DOHH2 (cell line): ENCODE data around the gene SLC8A1.

Experiments used
- H3F3A ChIP-seq: fragments of 200-600 bp; sonication (generic), shearing (Covaris generic); 2 replicates; pipeline ENCODE4 v1.6.0; 2016; ENCODE audit warnings: antibody characterized with exemption, mild to moderate bottlenecking; ENCODE audit not compliant: control insufficient read depth, insufficient read depth
- H3K27ac ChIP-seq: fragments of 200-600 bp; sonication (generic); 2 replicates; pipeline ENCODE4 v1.5.1; 2014; ENCODE audit warnings: low read depth, mild to moderate bottlenecking, low read length, moderate library complexity
- H3K27me3 ChIP-seq: fragments of 200-600 bp; sonication (generic); 2 replicates; pipeline ENCODE4 v1.6.1; 2014; ENCODE audit warnings: mild to moderate bottlenecking, low read length, mixed read lengths; ENCODE audit not compliant: control insufficient read depth
- H3K36me3 ChIP-seq: fragments of 200-600 bp; sonication (generic); 2 replicates; pipeline ENCODE4 v1.6.1; 2014; ENCODE audit warnings: mild to moderate bottlenecking, low read length, moderate library complexity, mixed read lengths; ENCODE audit not compliant: control insufficient read depth
- H3K4me1 ChIP-seq: fragments of 200-600 bp; sonication (generic); 2 replicates; pipeline ENCODE4 v1.6.1; 2014; ENCODE audit warnings: mild to moderate bottlenecking, low read length, mixed read lengths; ENCODE audit not compliant: control insufficient read depth
- H3K4me2 ChIP-seq: fragments of 200-600 bp; sonication (generic); 2 replicates; pipeline ENCODE4 v1.6.0; 2014; ENCODE audit warnings: mild to moderate bottlenecking, low read length, moderate library complexity
- H3K4me3 ChIP-seq: fragments of 200-600 bp; sonication (generic); 2 replicates; pipeline ENCODE4 v1.5.1; 2014; ENCODE audit warnings: mild to moderate bottlenecking, low read length, mixed read lengths
- H3K79me2 ChIP-seq: fragments of 200-600 bp; sonication (generic); 2 replicates; pipeline ENCODE4 v1.6.1; 2014; ENCODE audit warnings: mild to moderate bottlenecking, low read length, mixed read lengths; ENCODE audit not compliant: control insufficient read depth
- H3K9me2 ChIP-seq: fragments of 200-600 bp; sonication (generic); replicated peaks from 2 replicates; pipeline ENCODE4 v1.6.1; 2014; ENCODE audit warnings: mild to moderate bottlenecking, low read length, mixed read lengths; ENCODE audit not compliant: control insufficient read depth
- H3K9me3 ChIP-seq: fragments of 200-600 bp; sonication (generic); 2 replicates; pipeline ENCODE4 v1.6.1; 2014; ENCODE audit warnings: antibody characterized with exemption, low read length, mixed read lengths; ENCODE audit not compliant: control insufficient read depth, insufficient read depth
- H4K20me1 ChIP-seq: fragments of 200-600 bp; sonication (generic); 2 replicates; pipeline ENCODE4 v1.6.0; 2014; ENCODE audit warnings: low read depth, mild to moderate bottlenecking, antibody characterized with exemption, low read length, moderate library complexity; ENCODE audit not compliant: control insufficient read depth, insufficient read depth
- CTCF ChIP-seq: fragments of 200-600 bp; sonication (generic); IDR thresholded peaks from one replicate; pipeline ENCODE4 v1.5.1; 2014; ENCODE audit warnings: antibody characterized with exemption, mild to moderate bottlenecking, low read depth, low read length; ENCODE audit not compliant: poor library complexity, severe bottlenecking
- EZH2phosphoT487 ChIP-seq: fragments of 200-600 bp; sonication (generic); IDR thresholded peaks from 2 replicates; pipeline ENCODE4 v1.6.1; 2017; ENCODE audit warnings: borderline replicate concordance, mild to moderate bottlenecking, antibody characterized with exemption, low read length, moderate library complexity, mixed read lengths

The SLC8A1 gene

GRCh38 chr2:40072442-40073232, 379.3 kb downstream of the SLC8A1 start:
- H3K36me3 ChIP-seq: no peaks in the 10 kb centered on the region
- TF ChIP-seq CTCF (no peak), EZH2phosphoT487 (no peak)
- no peaks in the 10 kb centered on the region for H3K79me2 ChIP-seq
- H4K20me1 ChIP-seq: no peaks in the 10 kb centered on the region
- H3K27me3 ChIP-seq: no peaks in the 10 kb centered on the region
- H3K4me3 ChIP-seq: no peak overlapping the region
- H3K9me2 ChIP-seq: no peaks in the 10 kb centered on the region
- H3K4me1 ChIP-seq: no peaks in the 10 kb centered on the region
- no peak overlapping the region for H3K4me2 ChIP-seq
- H3K9me3 ChIP-seq: 0 out of 2 replicates have a peak, but pooled peaks cover 2% of the 10 kb centered on the region
- no peak overlapping the region for H3K27ac ChIP-seq
- no peaks in the 10 kb centered on the region for H3F3A ChIP-seq

- no peak overlapping the region for H3K4me3 ChIP-seq
- no peaks in the 10 kb centered on the region for H4K20me1 ChIP-seq
- TF ChIP-seq EZH2phosphoT487 (no peak), CTCF (no peak)
- peaks cover 9% of the 10 kb centered on the region for H3K4me1 ChIP-seq
- H3K79me2 ChIP-seq: no peaks in the 10 kb centered on the region
- H3K27ac ChIP-seq: no peak overlapping the region
- no peaks in the 10 kb centered on the region for H3K36me3 ChIP-seq
- H3K27me3 ChIP-seq: no peaks in the 10 kb centered on the region
- H3K4me2 ChIP-seq: no peak overlapping the region
- peaks cover 16% of the 10 kb centered on the region for H3K9me3 ChIP-seq
- H3F3A ChIP-seq: no peaks in the 10 kb centered on the region
- no peaks in the 10 kb centered on the region for H3K9me2 ChIP-seq
Observed at GRCh38 chr2:40062381-40062780, 389.5 kb downstream of the SLC8A1 start.

- Histone ChIP-seq H4K20me1 (no peaks in the 10 kb centered on the region), H3K27ac (no peak overlapping the region), H3F3A (no peaks in the 10 kb centered on the region), H3K79me2 (no peaks in the 10 kb centered on the region), H3K4me2 (no peak overlapping the region), H3K9me2 (no peaks in the 10 kb centered on the region), H3K4me1 (no peaks in the 10 kb centered on the region), H3K27me3 (no peaks in the 10 kb centered on the region), H3K36me3 (no peaks in the 10 kb centered on the region), H3K9me3 (no peaks in the 10 kb centered on the region), H3K4me3 (no peak overlapping the region)
- TF ChIP-seq EZH2phosphoT487 (no peak), CTCF (no peak)
Observed at GRCh38 chr2:40049781-40050180, 402.1 kb downstream of the SLC8A1 start.
